SK-N-SH treated with all-trans-retinoic acid at 6 μM for 48 hours (cell line): ENCODE results near the gene ACTN1.

Experiments used
- ATAC-seq: fragments of 200-7000 bp; cut with Tn5 transposase; 3 replicates; pipeline ENCODE4 v1.9.1; 2020; ENCODE audit warnings: mild to moderate bottlenecking, moderate library complexity
- ARNTL ChIP-seq: fragments of 450-650 bp; formaldehyde crosslinking; IDR thresholded peaks from 2 replicates; pipeline ENCODE4 v1.5.0; 2020; ENCODE audit warnings: low read depth, mild to moderate bottlenecking, moderate library complexity, borderline replicate concordance
- BACH2 ChIP-seq: fragments of 250-450 bp; sonication (Bioruptor Pico); IDR thresholded peaks from 2 replicates; pipeline ENCODE4 v1.9.0; 2021; ENCODE audit warnings: mild to moderate bottlenecking, borderline replicate concordance
- CREB5 ChIP-seq: fragments of 250-450 bp; sonication (Bioruptor Pico); IDR thresholded peaks from 2 replicates; pipeline ENCODE4 v1.5.1; 2020; ENCODE audit warnings: low read depth, mild to moderate bottlenecking, moderate library complexity
- CSDC2 ChIP-seq: fragments of 250-450 bp; sonication (Bioruptor Pico); IDR thresholded peaks from 2 replicates; pipeline ENCODE4 v1.5.0; 2020; ENCODE audit warnings: mild to moderate bottlenecking, moderate library complexity
- CSRNP3 ChIP-seq: fragments of 250-450 bp; sonication (Bioruptor Pico); IDR thresholded peaks from 2 replicates; pipeline ENCODE4 v1.5.1; 2021; ENCODE audit warnings: mild to moderate bottlenecking, moderate library complexity
- ESRRG ChIP-seq: fragments of 250-450 bp; sonication (Bioruptor Pico); IDR thresholded peaks from 2 replicates; pipeline ENCODE4 v1.6.1; 2021; ENCODE audit warnings: mild to moderate bottlenecking
- GLIS3 ChIP-seq: fragments of 250-450 bp; sonication (Bioruptor Pico); IDR thresholded peaks from 2 replicates; pipeline ENCODE4 v1.5.0; 2020; ENCODE audit warnings: mild to moderate bottlenecking, moderate library complexity
- ISL1 ChIP-seq: fragments of 250-450 bp; sonication (Bioruptor Pico); IDR thresholded peaks from 2 replicates; pipeline ENCODE4 v2.1.2; 2022; ENCODE audit warnings: mild to moderate bottlenecking, moderate library complexity
- PATZ1 ChIP-seq: fragments of 250-450 bp; sonication (Bioruptor Pico); IDR thresholded peaks from 2 replicates; pipeline ENCODE4 v1.8.0; 2020; ENCODE audit warnings: mild to moderate bottlenecking, moderate library complexity, borderline replicate concordance
- PPARA ChIP-seq: fragments of 250-450 bp; sonication (Bioruptor Pico); IDR thresholded peaks from 2 replicates; pipeline ENCODE4 v1.5.0; 2020; ENCODE audit warnings: mild to moderate bottlenecking, borderline replicate concordance
- SNAI2 ChIP-seq: fragments of 250-450 bp; sonication (Bioruptor Pico); IDR thresholded peaks from 2 replicates; pipeline ENCODE4 v1.5.0; 2020; ENCODE audit warnings: mild to moderate bottlenecking, moderate library complexity
- TCF4 ChIP-seq: fragments of 250-450 bp; sonication (Bioruptor Pico); IDR thresholded peaks from 2 replicates; pipeline ENCODE4 v1.8.0; 2021; ENCODE audit warnings: mild to moderate bottlenecking, moderate library complexity, borderline replicate concordance
- TSHZ2 ChIP-seq: fragments of 250-450 bp; sonication (Bioruptor Pico); IDR thresholded peaks from 2 replicates; pipeline ENCODE4 v1.5.0; 2020; ENCODE audit warnings: mild to moderate bottlenecking, moderate library complexity
- ZC3H10 ChIP-seq: fragments of 250-450 bp; sonication (Bioruptor Pico); IDR thresholded peaks from 2 replicates; pipeline ENCODE4 v1.5.1; 2021; ENCODE audit warnings: mild to moderate bottlenecking, moderate library complexity
- ZFP3 ChIP-seq: fragments of 250-450 bp; sonication (Bioruptor Pico); IDR thresholded peaks from 2 replicates; pipeline ENCODE4 v1.5.0; 2020; ENCODE audit warnings: mild to moderate bottlenecking, moderate library complexity
- ZFP30 ChIP-seq: fragments of 450-650 bp; formaldehyde crosslinking; IDR thresholded peaks from 2 replicates; pipeline ENCODE4 v1.5.0; 2022; ENCODE audit warnings: mild to moderate bottlenecking, moderate library complexity
- ZNF70 ChIP-seq: fragments of 450-650 bp; formaldehyde crosslinking; IDR thresholded peaks from 2 replicates; pipeline ENCODE4 v1.5.0; 2020; ENCODE audit warnings: mild to moderate bottlenecking, moderate library complexity

The ACTN1 gene

DNA sequence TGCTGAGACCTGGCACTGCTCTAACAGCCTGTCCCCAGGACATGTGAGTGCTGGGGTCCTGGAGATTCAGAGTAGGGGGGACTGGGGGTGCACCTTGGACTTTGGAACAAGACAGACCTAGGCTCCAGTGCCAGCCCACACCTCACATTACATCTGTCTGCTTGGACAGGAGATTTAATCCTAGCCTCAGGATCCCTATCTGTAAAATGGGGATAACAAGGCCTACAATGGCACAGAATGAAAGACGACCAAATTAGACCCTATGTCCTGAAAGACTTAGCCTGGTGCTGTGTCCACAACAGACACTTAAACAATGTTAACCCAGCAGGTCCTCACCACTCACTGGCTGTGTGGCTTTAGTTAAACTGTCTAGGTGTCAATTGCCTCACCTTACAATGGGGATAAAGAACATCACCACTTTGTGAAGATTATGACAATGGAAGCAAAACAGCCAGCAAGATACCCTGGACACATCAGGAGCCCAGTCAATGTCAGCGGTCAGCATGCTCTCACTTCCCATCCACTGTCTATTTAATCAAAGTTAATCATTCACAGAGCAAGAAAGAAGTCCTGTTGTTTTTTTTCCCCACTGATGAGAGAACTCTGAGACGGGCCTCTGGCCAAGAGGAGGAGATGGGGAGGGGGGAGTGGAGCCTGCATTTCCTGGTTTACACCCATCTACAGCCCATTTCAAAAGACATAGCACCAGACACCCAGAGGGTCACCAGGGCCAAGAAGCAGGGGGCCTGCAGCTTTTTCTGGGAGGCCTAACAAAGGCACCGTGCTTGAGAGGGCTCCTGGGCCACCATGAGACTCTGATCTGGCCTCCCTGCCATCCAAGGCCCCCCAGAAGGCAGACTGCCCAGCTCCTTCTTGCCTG lies 40.6 kb downstream of the ACTN1 start:
- no peak for TF ChIP-seq CSDC2
- TF ChIP-seq TCF4 (CRISPR knock-in tag) = no peak; the same call in 1 of the 2 replicates
- TF ChIP-seq ZFP30 (CRISPR knock-in tag) = no peak
- 0 out of 2 replicates have a peak, but pooled peaks have one; percentile 14 for TF ChIP-seq TSHZ2 (CRISPR knock-in tag)
- no peak for TF ChIP-seq SNAI2 (CRISPR knock-in tag)
- TF ChIP-seq ESRRG (CRISPR knock-in tag) = no peak
- TF ChIP-seq ZFP3 = no peak
- TF ChIP-seq ARNTL (CRISPR knock-in tag) = no peak
- TF ChIP-seq, all 23 proteins: peak for 1
- ATAC-seq = peak; percentile 13

GRCh38 chr14:68937471-68938270 lies 41.4 kb downstream of the ACTN1 start:
- TF ChIP-seq ZFP30 (CRISPR knock-in tag) (no peak), ISL1 (CRISPR knock-in tag) (peak; percentile 78), CSRNP3 (CRISPR knock-in tag) (peak; percentile 40; the same call in 1 of the 2 replicates), TCF4 (CRISPR knock-in tag) (peak; percentile 95), ZNF70 (CRISPR knock-in tag) (no peak), TSHZ2 (CRISPR knock-in tag) (peak; percentile 97), ZC3H10 (CRISPR knock-in tag) (no peak), ZFP3 (peak; percentile 82), PATZ1 (CRISPR knock-in tag) (no peak), ARNTL (CRISPR knock-in tag) (no peak), CREB5 (CRISPR knock-in tag) (peak; percentile 73; the same call in 1 of the 2 replicates), PPARA (CRISPR knock-in tag) (no peak), BACH2 (CRISPR knock-in tag) (no peak), ESRRG (CRISPR knock-in tag) (peak; percentile 82; the same call in 1 of the 2 replicates), GLIS3 (CRISPR knock-in tag) (no peak; the same call in 1 of the 2 replicates)
- peak; percentile 61 for ATAC-seq
